Panc1 (cell line): ENCODE measurements around the gene MYT1.

ENCODE experiments used
- CTCF ChIP-seq: fragments of 450-650 bp; IDR thresholded peaks from 2 replicates; pipeline ENCODE4 v1.5.1; 2017; ENCODE audit warnings: mild to moderate bottlenecking
- POLR2AphosphoS5 ChIP-seq: IDR thresholded peaks from 2 replicates; pipeline ENCODE4 v1.6.1; 2012; ENCODE audit warnings: mild to moderate bottlenecking, low read depth, low read length, moderate library complexity
- TCF7L2 ChIP-seq: IDR thresholded peaks from 2 replicates; pipeline ENCODE4 v1.6.1; 2011; ENCODE audit warnings: mild to moderate bottlenecking, low read depth, low read length, inconsistent platforms
- TF ChIP-seq, protein P1 (sequence below), 2 experiments: IDR thresholded peaks; 2 replicates each; pipeline ENCODE4 v1.6.1; 2011 to 2012; ENCODE audit warnings: low read depth in 2 of 2, control low read depth in 1 of 2, low read length in 1 of 2, mild to moderate bottlenecking in 1 of 2, moderate library complexity in 1 of 2; ENCODE audit not compliant: insufficient read depth in 1 of 2

GRCh38 chr20:64156886-64157875 lies 7.1 kb upstream of the MYT1 start:
- TF ChIP-seq CTCF (no peak), TCF7L2 (no peak), POLR2AphosphoS5 (no peak)
- TF ChIP-seq, protein P1, sequence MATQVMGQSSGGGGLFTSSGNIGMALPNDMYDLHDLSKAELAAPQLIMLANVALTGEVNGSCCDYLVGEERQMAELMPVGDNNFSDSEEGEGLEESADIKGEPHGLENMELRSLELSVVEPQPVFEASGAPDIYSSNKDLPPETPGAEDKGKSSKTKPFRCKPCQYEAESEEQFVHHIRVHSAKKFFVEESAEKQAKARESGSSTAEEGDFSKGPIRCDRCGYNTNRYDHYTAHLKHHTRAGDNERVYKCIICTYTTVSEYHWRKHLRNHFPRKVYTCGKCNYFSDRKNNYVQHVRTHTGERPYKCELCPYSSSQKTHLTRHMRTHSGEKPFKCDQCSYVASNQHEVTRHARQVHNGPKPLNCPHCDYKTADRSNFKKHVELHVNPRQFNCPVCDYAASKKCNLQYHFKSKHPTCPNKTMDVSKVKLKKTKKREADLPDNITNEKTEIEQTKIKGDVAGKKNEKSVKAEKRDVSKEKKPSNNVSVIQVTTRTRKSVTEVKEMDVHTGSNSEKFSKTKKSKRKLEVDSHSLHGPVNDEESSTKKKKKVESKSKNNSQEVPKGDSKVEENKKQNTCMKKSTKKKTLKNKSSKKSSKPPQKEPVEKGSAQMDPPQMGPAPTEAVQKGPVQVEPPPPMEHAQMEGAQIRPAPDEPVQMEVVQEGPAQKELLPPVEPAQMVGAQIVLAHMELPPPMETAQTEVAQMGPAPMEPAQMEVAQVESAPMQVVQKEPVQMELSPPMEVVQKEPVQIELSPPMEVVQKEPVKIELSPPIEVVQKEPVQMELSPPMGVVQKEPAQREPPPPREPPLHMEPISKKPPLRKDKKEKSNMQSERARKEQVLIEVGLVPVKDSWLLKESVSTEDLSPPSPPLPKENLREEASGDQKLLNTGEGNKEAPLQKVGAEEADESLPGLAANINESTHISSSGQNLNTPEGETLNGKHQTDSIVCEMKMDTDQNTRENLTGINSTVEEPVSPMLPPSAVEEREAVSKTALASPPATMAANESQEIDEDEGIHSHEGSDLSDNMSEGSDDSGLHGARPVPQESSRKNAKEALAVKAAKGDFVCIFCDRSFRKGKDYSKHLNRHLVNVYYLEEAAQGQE (IDR thresholded peaks at IDR 0.05; ENCODE audit: insufficient read depth in 1 of 2, low read depth in 2 of 2, low read length in 1 of 2) = no peak
